ENCODE measurements around the gene PARL. TPM values are rescaled to one million over a fixed set of nuclear protein-coding genes. Genes with fewer than 3 reads are reported as not detected.

PARL gene
- total RNA-seq, 1 experiment from 2014 or later, result 91.3 TPM

GRCh38 chr3:183868796-183869195 lies 15.9 kb downstream of the PARL start:
- intact Hi-C loops (cut with micrococcal nuclease; ENCODE audit: unreplicated experiment), result no loop called here
- H3K27me3 Mint-ChIP-seq (ENCODE audit: insufficient read depth, unreplicated experiment), result no peaks in the 10 kb centered on the region
- CTCF ChIA-PET, result no interaction called here

GRCh38 chr3:183862610-183863009 lies 22.1 kb downstream of the PARL start:
- no peaks in the 10 kb centered on the region for H3K4me1 Mint-ChIP-seq (ENCODE audit: low read depth, unreplicated experiment)
- BruUV-seq (replicated peaks), result no TSS peak
- ChIA-PET CTCF (no interaction called here), POLR2A (no interaction called here)
- no peak overlapping the region for H3K4me3 ChIP-seq (ENCODE audit: low read depth, low read length)
- no peaks in the 10 kb centered on the region for H3K27me3 Mint-ChIP-seq (ENCODE audit: insufficient read depth, unreplicated experiment)
- H3K27me3 ChIP-seq (replicated peaks; ENCODE audit: control insufficient read depth, insufficient read depth, low read length), result no peaks in the 10 kb centered on the region
- intact Hi-C loops (cut with micrococcal nuclease; ENCODE audit: unreplicated experiment), result no loop called here
- H3K4me3 Mint-ChIP-seq (ENCODE audit: unreplicated experiment), result no peak overlapping the region
- H3K36me3 Mint-ChIP-seq (ENCODE audit: insufficient read depth, unreplicated experiment), result peaks cover 61% of the 10 kb centered on the region
- no peaks in the 10 kb centered on the region for H3K9me3 Mint-ChIP-seq (ENCODE audit: unreplicated experiment)
- no peaks in the 10 kb centered on the region for H3K4me1 ChIP-seq
- TF ChIP-seq CTCF (IDR thresholded peaks at IDR 0.05; ENCODE audit: insufficient read depth in 1 of 2, low read depth in 1 of 2, low read length in 1 of 2, severe bottlenecking in 1 of 2, unreplicated experiment in 1 of 2), result no peak
- H3K36me3 ChIP-seq (ENCODE audit: control insufficient read depth, insufficient read depth, low read length), result peaks cover 2% of the 10 kb centered on the region; the same call in 1 of the 2 replicates
- H3K27ac Mint-ChIP-seq (ENCODE audit: unreplicated experiment), result no peak overlapping the region
- H3K9me3 ChIP-seq, result no peaks in the 10 kb centered on the region
- DNase-seq, result no peak

More at GRCh38 chr3:183868796-183869195, 15.9 kb downstream of the PARL start:
- Mint-ChIP-seq H3K4me3 (ENCODE audit: unreplicated experiment) (no peak overlapping the region), H3K4me1 (ENCODE audit: low read depth, unreplicated experiment) (no peaks in the 10 kb centered on the region), H3K9me3 (ENCODE audit: unreplicated experiment) (no peaks in the 10 kb centered on the region), H3K27ac (ENCODE audit: unreplicated experiment) (no peak overlapping the region), H3K36me3 (ENCODE audit: insufficient read depth, unreplicated experiment) (peaks cover 37% of the 10 kb centered on the region)
- Histone ChIP-seq H3K36me3 (ENCODE audit: control insufficient read depth, insufficient read depth, low read length) (peaks cover 2% of the 10 kb centered on the region; the same call in 1 of the 2 replicates), H3K9me3 (no peaks in the 10 kb centered on the region), H3K4me1 (peaks cover 3% of the 10 kb centered on the region), H3K4me3 (ENCODE audit: low read depth, low read length) (no peak overlapping the region), H3K27me3 (replicated peaks; ENCODE audit: control insufficient read depth, insufficient read depth, low read length) (no peaks in the 10 kb centered on the region)
- DNase-seq, result no peak
- TF ChIP-seq CTCF (IDR thresholded peaks at IDR 0.05; ENCODE audit: insufficient read depth in 1 of 2, low read depth in 1 of 2, low read length in 1 of 2, severe bottlenecking in 1 of 2, unreplicated experiment in 1 of 2), result no peak
- no TSS peak for BruUV-seq (replicated peaks)
- POLR2A ChIA-PET, result no interaction called here

GRCh38 chr3:183857863-183858262 lies 26.8 kb downstream of the PARL start:
- H3K4me1 ChIP-seq, result no peaks in the 10 kb centered on the region
- no peak for DNase-seq
- no peaks in the 10 kb centered on the region for H3K9me3 Mint-ChIP-seq (ENCODE audit: unreplicated experiment)
- H3K4me3 Mint-ChIP-seq (ENCODE audit: unreplicated experiment), result no peak overlapping the region
- ChIA-PET POLR2A (no interaction called here), CTCF (no interaction called here)
- peaks cover 58% of the 10 kb centered on the region for H3K36me3 Mint-ChIP-seq (ENCODE audit: insufficient read depth, unreplicated experiment)
- no TSS peak for BruUV-seq (replicated peaks)
- no peaks in the 10 kb centered on the region for H3K4me1 Mint-ChIP-seq (ENCODE audit: low read depth, unreplicated experiment)
- H3K4me3 ChIP-seq (ENCODE audit: low read depth, low read length), result no peak overlapping the region
- no peaks in the 10 kb centered on the region for H3K27me3 Mint-ChIP-seq (ENCODE audit: insufficient read depth, unreplicated experiment)
- no peaks in the 10 kb centered on the region for H3K27me3 ChIP-seq (replicated peaks; ENCODE audit: control insufficient read depth, insufficient read depth, low read length)
- intact Hi-C loops (cut with micrococcal nuclease; ENCODE audit: unreplicated experiment), result no loop called here
- H3K36me3 ChIP-seq (ENCODE audit: control insufficient read depth, insufficient read depth, low read length), result no peaks in the 10 kb centered on the region
- TF ChIP-seq CTCF (IDR thresholded peaks at IDR 0.05; ENCODE audit: insufficient read depth in 1 of 2, low read depth in 1 of 2, low read length in 1 of 2, severe bottlenecking in 1 of 2, unreplicated experiment in 1 of 2), result no peak
- H3K9me3 ChIP-seq, result no peaks in the 10 kb centered on the region
- H3K27ac Mint-ChIP-seq (ENCODE audit: unreplicated experiment), result no peak overlapping the region
